ENCODE results near the gene PAK4. TPM values are rescaled to one million over a fixed set of nuclear protein-coding genes. Genes with fewer than 3 reads are reported as not detected.

Gene PAK4
- total RNA-seq, 1 experiment from 2014 or later, result 90.1 TPM

DNA sequence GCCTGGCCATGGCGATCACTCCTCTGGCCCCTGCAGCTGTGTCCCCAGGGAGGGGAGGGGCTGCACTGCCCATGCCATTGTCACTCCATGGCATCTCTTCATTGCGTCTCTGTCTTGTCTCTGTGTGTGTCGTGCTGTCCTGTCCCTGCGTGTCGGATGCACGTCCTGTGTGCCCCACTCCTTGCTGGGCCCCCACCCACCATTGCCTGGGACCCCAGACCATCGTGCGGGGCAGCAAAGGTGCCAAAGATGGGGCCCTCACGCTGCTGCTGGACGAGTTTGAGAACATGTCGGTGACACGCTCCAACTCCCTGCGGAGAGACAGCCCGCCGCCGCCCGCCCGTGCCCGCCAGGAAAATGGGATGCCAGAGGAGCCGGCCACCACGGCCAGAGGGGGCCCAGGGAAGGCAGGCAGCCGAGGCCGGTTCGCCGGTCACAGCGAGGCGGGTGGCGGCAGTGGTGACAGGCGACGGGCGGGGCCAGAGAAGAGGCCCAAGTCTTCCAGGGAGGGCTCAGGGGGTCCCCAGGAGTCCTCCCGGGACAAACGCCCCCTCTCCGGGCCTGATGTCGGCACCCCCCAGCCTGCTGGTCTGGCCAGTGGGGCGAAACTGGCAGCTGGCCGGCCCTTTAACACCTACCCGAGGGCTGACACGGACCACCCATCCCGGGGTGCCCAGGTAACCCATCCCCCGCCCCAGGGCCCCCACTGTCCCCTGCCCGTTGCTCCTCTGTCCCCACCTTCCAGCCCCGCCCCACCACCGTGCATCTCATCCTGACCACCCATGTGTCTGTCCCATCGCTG, 47.3 kb downstream of the PAK4 start:
- Histone ChIP-seq H3K9me3 (ENCODE audit: control insufficient read depth in 1 of 2, insufficient read depth in 1 of 2, low read depth in 1 of 2, low read length in 2 of 2) (no peaks in the 10 kb centered on the region), H3K79me2 (ENCODE audit: insufficient read depth, low read length) (no peaks in the 10 kb centered on the region), H3K27me3 (ENCODE audit: insufficient read depth, low read length) (no peaks in the 10 kb centered on the region), H3K4me3 (replicated peaks in 1 of 2; ENCODE audit: low read depth in 1 of 2, low read length in 2 of 2) (no peak overlapping the region), H3K4me1 (ENCODE audit: control insufficient read depth in 1 of 2, insufficient read depth in 2 of 2, low read length in 2 of 2) (peaks cover under 1 to 1% of the 10 kb centered on the region in 2 experiments; a peak in 2 of 4 replicates), H3K9me2 (ENCODE audit: insufficient read depth) (no peaks in the 10 kb centered on the region), H3K36me3 (ENCODE audit: control insufficient read depth in 1 of 2, insufficient read depth in 2 of 2, low read length in 2 of 2) (peaks cover 5% of the 10 kb centered on the region in 2 experiments; a peak in 2 of 4 replicates), H3K27ac (ENCODE audit: low read depth, low read length) (no peak overlapping the region), H3K9ac (ENCODE audit: low read length) (no peak overlapping the region), H2AFZ (ENCODE audit: low read depth, low read length, poor library complexity, severe bottlenecking) (no peak overlapping the region), H3K4me2 (ENCODE audit: low read length) (no peak overlapping the region), H4K20me1 (ENCODE audit: insufficient read depth) (no peaks in the 10 kb centered on the region)
- ATAC-seq (no peak), DNase-seq (ENCODE audit: low read depth, low spot score) (no peak)
- CTCF ChIA-PET, result no interaction called here
- TSS peak; percentile 19 for BruUV-seq (replicated peaks)
- intact Hi-C loops (cut with micrococcal nuclease), result no loop called here
- POLR2A ChIA-PET, result no interaction called here
- no peak for TF ChIP-seq EZH2phosphoT487 (IDR thresholded peaks at IDR 0.05; ENCODE audit: borderline replicate concordance)
- TF ChIP-seq, protein P1, sequence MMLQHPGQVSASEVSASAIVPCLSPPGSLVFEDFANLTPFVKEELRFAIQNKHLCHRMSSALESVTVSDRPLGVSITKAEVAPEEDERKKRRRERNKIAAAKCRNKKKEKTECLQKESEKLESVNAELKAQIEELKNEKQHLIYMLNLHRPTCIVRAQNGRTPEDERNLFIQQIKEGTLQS (IDR thresholded peaks at IDR 0.05), result no peak
- no peak for TF ChIP-seq ZNF274 (IDR thresholded peaks at IDR 0.05; ENCODE audit: low read depth, low read length)
- TF ChIP-seq SRF (IDR thresholded peaks at IDR 0.05; ENCODE audit: low read depth), result no peak
- TF ChIP-seq CEBPB (IDR thresholded peaks at IDR 0.05; ENCODE audit: low read depth), result no peak
- no peak for TF ChIP-seq POLR2A (IDR thresholded peaks at IDR 0.05; ENCODE audit: borderline replicate concordance, extremely low read depth, insufficient read depth, insufficient read length)
- TF ChIP-seq FOSL1 (IDR thresholded peaks at IDR 0.05; ENCODE audit: low read depth), result no peak
- TF ChIP-seq CBX3 (IDR thresholded peaks at IDR 0.05; ENCODE audit: low read depth), result no peak
- TF ChIP-seq, protein P2, sequence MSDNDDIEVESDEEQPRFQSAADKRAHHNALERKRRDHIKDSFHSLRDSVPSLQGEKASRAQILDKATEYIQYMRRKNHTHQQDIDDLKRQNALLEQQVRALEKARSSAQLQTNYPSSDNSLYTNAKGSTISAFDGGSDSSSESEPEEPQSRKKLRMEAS (IDR thresholded peaks at IDR 0.05), result no peak
- RAD21 ChIA-PET (ENCODE audit: low non-redundant PET in 1 of 2, low total read pairs in 2 of 2, uncharacterized antibody in 2 of 2, unreplicated experiment in 2 of 2), result no interaction called here

DNA sequence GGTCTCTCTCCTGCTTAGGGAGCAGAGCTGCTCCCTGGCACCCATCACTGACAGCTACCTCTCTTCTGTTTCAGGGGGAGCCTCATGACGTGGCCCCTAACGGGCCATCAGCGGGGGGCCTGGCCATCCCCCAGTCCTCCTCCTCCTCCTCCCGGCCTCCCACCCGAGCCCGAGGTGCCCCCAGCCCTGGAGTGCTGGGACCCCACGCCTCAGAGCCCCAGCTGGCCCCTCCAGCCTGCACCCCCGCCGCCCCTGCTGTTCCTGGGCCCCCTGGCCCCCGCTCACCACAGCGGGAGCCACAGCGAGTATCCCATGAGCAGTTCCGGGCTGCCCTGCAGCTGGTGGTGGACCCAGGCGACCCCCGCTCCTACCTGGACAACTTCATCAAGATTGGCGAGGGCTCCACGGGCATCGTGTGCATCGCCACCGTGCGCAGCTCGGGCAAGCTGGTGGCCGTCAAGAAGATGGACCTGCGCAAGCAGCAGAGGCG, 48.0 kb downstream of the PAK4 start:
- ChIA-PET RAD21 (ENCODE audit: low non-redundant PET in 1 of 2, low total read pairs in 2 of 2, uncharacterized antibody in 2 of 2, unreplicated experiment in 2 of 2) (no interaction called here), CTCF (no interaction called here), POLR2A (no interaction called here)
- no peak overlapping the region for H3K9ac ChIP-seq (ENCODE audit: low read length)
- BruUV-seq (replicated peaks), result no TSS peak
- no peak overlapping the region for H2AFZ ChIP-seq (ENCODE audit: low read depth, low read length, poor library complexity, severe bottlenecking)
- H3K4me1 ChIP-seq (ENCODE audit: control insufficient read depth in 1 of 2, insufficient read depth in 2 of 2, low read length in 2 of 2), result no peaks in the 10 kb centered on the region
- no peaks in the 10 kb centered on the region for H4K20me1 ChIP-seq (ENCODE audit: insufficient read depth)
- H3K27ac ChIP-seq (ENCODE audit: low read depth, low read length), result no peak overlapping the region
- no peak for ATAC-seq
- H3K9me3 ChIP-seq (ENCODE audit: control insufficient read depth in 1 of 2, insufficient read depth in 1 of 2, low read depth in 1 of 2, low read length in 2 of 2), result no peaks in the 10 kb centered on the region
- H3K79me2 ChIP-seq (ENCODE audit: insufficient read depth, low read length), result no peaks in the 10 kb centered on the region
- no peak overlapping the region for H3K4me2 ChIP-seq (ENCODE audit: low read length)
- intact Hi-C loops (cut with micrococcal nuclease), result no loop called here
- no peaks in the 10 kb centered on the region for H3K27me3 ChIP-seq (ENCODE audit: insufficient read depth, low read length)
- no peak overlapping the region for H3K4me3 ChIP-seq (replicated peaks in 1 of 2; ENCODE audit: low read depth in 1 of 2, low read length in 2 of 2)
- H3K9me2 ChIP-seq (ENCODE audit: insufficient read depth), result no peaks in the 10 kb centered on the region
- no peak for DNase-seq (ENCODE audit: low read depth, low spot score)
- TF ChIP-seq, protein P2 (IDR thresholded peaks at IDR 0.05), result no peak
- no peak for TF ChIP-seq SP1 (IDR thresholded peaks at IDR 0.05; ENCODE audit: low read depth)
- no peak for TF ChIP-seq EZH2phosphoT487 (IDR thresholded peaks at IDR 0.05; ENCODE audit: borderline replicate concordance)
- TF ChIP-seq JUND (IDR thresholded peaks at IDR 0.05), result no peak
- TF ChIP-seq, protein P1 (IDR thresholded peaks at IDR 0.05), result no peak
- no peak for TF ChIP-seq SIN3A (IDR thresholded peaks at IDR 0.05; ENCODE audit: low read depth)
- no peak for TF ChIP-seq CBX3 (IDR thresholded peaks at IDR 0.05; ENCODE audit: low read depth)
- no peak for TF ChIP-seq TCF7L2 (IDR thresholded peaks at IDR 0.05; ENCODE audit: borderline replicate concordance, extremely low read depth, insufficient read depth, insufficient read length)
- TF ChIP-seq POLR2A (IDR thresholded peaks at IDR 0.05; ENCODE audit: borderline replicate concordance, extremely low read depth, insufficient read depth, insufficient read length), result no peak
- TF ChIP-seq ELF1 (IDR thresholded peaks at IDR 0.05; ENCODE audit: borderline replicate concordance, low read depth), result no peak
- peaks cover 5% of the 10 kb centered on the region in 2 experiments; a peak in 2 of 4 replicates for H3K36me3 ChIP-seq (ENCODE audit: control insufficient read depth in 1 of 2, insufficient read depth in 2 of 2, low read length in 2 of 2)
